GM12872 (cell line): ENCODE data around the gene RBMXL2.

Source experiments
- CTCF ChIP-seq: IDR thresholded peaks from 3 replicates; pipeline ENCODE4 v1.5.1; 2011; ENCODE audit warnings: low read depth, mild to moderate bottlenecking, low read length, moderate library complexity; ENCODE audit not compliant: insufficient read depth

The RBMXL2 gene

DNA sequence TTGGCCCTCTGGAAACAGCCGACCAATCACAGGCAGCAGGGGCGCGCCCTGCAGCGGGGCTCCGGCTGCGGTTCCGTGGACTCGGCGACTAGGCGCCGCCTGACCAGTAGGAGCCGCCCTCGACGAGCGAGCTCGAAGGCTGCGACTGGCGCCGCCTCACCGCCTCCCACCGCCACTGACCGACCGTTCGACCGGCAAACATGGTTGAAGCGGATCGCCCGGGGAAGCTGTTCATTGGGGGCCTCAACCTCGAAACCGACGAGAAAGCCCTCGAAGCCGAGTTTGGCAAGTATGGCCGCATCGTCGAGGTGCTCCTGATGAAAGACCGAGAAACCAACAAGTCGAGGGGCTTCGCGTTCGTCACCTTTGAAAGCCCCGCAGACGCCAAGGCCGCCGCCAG, at the start of gene RBMXL2:
RBMXL2 (plus strand) TSS at position 78 of the 400 bp plus-strand sequence; CDS start at position 201, 123 bp downstream.
- TF ChIP-seq CTCF: no peak

- TF ChIP-seq CTCF: no peak
These were observed 42.2 kb upstream of the RBMXL2 start for GRCh38 chr11:7046474-7047175.

- no peak for TF ChIP-seq CTCF
These were observed 38.6 kb upstream of the RBMXL2 start for GRCh38 chr11:7050191-7050590.

DNA sequence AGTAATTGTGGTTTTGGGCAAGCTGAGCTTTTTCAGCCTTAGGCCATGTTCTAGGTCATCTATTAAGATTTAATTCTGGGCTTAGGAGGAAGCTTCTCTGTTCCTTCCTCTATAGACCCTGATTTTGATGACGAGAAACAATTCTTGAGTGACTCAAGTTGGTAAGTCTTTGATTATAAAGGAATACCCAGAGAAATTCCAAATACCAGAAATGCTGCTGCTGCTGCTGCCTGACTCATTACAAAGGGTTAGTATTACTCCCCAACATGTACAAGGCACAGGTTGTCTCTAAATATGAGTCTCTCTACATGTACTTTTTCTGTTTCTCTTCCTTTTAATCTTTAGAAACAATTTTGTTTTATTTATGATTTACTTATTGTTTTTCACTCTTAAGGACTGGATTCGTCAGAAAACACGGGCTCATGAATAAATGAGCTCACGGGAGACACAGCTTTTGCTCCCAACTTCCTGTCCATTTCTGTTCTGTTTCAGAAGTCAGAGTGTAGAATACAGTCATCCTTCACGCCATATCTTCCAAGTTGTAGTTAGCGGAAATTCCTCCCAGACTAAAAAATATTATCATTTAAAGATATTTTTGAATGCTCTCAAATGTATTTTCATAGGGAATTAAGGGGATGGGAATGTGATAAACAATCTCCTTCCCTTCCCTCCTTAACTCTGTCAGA, 31.8 kb upstream of the RBMXL2 start:
- TF ChIP-seq CTCF: no peak

- TF ChIP-seq CTCF: no peak
These were observed 31.2 kb upstream of the RBMXL2 start for GRCh38 chr11:7057641-7058040.

- TF ChIP-seq CTCF: no peak
These were observed 27.9 kb upstream of the RBMXL2 start for GRCh38 chr11:7060868-7061267.

GRCh38 chr11:7062534-7062933, 26.3 kb upstream of the RBMXL2 start:
- no peak for TF ChIP-seq CTCF
